ENCODE measurements around the gene MTHFD1. TPM values are rescaled to one million over a fixed set of nuclear protein-coding genes. Genes with fewer than 3 reads are reported as not detected.

The MTHFD1 gene
- total RNA-seq, 1 experiment from 2014 or later: 32.6 TPM

DNA sequence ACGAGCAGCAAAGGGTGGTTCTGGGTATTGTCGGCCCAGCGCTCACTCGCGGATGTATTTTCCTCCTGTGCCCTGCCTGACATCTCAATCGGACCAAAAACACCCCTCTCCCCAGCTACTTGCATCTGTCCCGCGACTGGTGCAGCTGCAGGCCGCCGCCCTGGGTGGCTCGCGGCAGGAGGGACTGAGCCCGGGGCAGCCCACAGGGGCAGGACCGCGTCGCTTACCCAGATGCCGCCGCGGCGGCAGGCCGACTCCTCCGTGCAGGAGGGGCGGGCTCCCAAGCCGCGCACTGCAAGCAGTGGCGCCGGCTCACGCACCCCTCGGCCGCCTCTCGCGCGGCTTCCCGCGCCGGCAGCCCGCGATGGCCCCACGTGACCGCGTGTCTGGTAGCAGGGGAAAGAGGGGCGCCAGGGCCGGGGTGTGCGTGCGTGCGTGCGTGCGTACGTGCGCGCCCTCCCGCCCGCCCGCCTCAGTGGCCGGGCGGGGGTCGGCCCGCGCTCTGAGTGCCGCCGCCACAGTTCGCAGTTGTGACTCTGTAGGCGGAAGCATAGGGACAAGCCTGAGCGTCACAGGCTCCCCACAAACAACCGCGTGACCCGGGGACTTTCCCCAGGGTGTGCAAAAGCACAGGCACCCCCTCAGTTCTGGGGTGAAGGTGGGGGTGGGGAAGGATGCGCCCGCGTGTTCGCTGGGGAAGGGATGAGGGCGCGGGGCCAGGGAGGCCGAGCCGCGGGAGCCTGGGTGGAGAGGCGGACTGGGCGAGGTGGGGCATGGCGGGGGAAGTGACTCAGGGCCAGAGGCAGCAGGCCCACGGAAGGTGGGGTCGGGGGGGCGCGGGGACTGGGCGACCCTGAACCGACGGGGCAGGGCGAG, 115.5 kb downstream of the MTHFD1 start, which contains the start of gene ZBTB25:
TSS of gene ZBTB25 (minus strand) at position 405 of the 876 bp plus-strand sequence. CDS start 13,305 bp downstream, outside the sequence.
- DNase-seq (ENCODE audit: low read depth, low spot score): peak; percentile 88
- in situ Hi-C loops (cut with HindIII; ENCODE audit: low pct_unique_long_range_greater_than_20kb, low sequenced_read_pairs): no loop called here

DNA sequence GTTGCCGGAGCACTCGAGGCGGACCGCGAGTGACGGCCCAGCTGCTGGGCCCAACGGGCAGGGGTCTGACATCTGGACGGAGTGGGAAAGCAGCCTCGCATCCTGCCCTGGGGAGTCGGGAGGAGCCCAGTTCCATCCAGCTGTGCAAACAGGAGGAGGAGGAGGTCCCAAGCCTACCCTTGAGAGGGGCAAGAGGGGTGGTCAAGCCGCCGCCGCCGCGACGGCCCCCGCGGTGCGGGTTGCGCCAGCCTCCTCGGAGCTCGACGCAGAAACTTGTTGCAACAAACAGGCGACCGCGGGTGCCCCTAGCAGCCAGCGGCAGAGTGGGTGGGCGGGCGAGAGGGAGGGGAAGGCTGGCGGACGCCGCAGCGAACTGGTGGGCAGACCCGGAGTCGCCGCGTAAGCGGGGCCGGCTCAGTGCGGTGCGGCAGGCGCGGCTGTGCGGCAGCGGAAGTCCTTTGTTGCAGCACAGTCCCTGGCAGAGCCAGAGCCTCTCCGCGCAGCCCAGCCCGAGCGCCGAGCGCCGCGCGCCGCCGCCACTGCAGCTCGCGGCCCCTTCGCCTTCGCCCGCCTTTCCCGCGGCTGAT, 116.2 kb downstream of the MTHFD1 start, which contains the start of gene ZBTB1:
TSS of gene ZBTB1 (plus strand) at position 461 of the 587 bp plus-strand sequence. CDS start 16,735 bp downstream, outside the sequence.
- in situ Hi-C loops (cut with HindIII; ENCODE audit: low pct_unique_long_range_greater_than_20kb, low sequenced_read_pairs): no loop called here
- peak; percentile 74 for DNase-seq (ENCODE audit: low read depth, low spot score)

DNA sequence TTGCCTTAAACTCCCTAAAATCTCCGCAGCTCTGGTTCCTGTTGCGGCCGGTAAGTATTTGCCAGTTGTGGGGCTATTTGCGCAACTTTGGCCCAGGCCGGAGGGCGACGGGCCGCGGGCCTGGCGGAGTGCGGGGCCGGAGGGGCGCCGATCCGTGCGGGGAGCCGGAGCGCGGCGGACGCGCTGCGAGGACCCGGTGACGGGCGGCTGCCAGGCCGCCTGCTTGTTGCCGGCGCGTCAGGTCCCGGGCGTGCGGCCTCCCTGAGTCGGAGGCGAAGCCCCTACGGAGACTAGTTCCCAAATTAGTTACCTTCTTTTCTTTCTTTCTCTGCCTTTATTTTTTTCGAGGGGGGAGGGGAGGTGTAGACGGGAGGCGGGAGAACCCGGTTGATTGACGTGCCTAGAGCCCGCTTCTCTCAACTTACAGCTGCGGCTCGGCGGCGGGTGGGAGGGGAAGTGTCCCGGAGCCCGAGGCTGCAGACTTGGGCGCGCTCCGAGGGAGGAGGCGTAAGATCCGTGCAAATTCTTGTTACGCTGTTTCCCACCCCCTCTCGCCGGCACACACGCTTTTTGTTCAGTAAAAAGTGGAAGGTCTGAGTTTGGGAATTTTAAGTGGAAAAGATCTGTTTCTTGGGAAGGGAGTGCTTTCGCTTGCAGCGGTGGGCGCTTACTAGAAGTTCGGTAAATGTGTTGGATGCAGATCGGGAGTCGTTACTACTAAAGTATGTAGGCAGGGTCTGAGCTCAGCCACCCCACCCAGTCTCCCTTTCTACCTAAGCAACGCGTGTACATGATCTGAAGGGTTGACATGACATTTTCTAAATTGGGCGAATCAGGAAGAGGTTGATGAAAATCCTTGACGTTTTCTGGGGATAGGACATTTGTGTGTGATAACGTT, 117.0 kb downstream of the MTHFD1 start:
- in situ Hi-C loops (cut with HindIII; ENCODE audit: low pct_unique_long_range_greater_than_20kb, low sequenced_read_pairs): no loop called here
- peak; percentile 88 for DNase-seq (ENCODE audit: low read depth, low spot score)

DNA sequence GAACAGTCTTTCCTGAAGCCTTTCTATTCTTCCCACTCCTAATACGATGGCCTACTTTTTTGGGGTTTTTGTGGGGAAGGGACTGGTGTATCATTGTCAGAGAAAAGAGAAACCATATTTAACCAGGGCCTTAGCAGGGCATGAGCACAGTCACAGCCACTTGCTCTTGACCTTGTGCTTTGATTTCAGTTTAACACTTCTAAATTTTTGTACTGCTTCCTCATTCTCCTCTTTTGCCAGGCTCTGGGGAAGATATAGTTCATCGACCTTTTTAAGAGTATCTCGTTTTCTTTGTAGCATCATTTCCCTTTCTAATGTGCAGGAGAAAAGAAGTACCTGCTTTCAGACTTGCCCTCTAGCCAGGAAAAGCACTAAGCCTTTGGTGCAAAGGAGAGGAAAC, 118.6 kb downstream of the MTHFD1 start:
- in situ Hi-C loops (cut with HindIII; ENCODE audit: low pct_unique_long_range_greater_than_20kb, low sequenced_read_pairs): no loop called here
- no peak for DNase-seq (ENCODE audit: low read depth, low spot score)

DNA sequence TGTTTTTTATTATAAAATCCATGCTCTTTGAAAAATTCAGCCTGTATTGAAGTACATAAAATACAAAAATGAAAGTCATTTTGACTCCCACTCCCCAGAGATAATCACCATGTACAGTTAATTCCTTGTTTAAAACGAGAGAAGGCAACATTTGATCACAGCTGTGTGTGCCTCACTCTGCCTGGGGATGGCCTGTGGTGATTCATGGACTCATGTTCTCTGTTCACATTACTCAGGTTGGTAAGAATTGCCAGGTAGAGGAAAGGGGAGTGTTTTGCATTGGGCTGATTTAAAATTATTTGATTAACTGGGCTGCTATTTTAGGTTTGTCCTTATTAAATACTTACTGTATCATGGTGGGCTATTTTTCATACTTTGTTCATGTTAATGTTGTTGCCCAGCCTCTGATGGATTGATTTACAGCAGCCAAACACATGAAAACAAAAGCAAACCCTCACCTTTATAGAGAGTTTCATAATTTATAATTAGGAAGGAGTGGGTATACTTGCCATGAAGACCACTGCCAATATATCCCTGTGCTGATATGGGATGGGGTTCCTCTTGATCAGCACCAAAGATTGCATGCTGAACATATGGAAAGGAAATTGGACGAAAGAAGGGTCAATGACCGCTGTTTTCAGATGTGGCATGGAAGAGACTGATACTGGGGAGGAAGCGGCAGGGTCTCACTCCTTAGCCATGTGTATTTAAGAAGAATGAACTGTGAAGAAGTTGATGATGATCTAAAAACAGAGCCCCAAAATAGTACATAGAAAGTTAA, 119.4 kb downstream of the MTHFD1 start:
- in situ Hi-C loops (cut with HindIII; ENCODE audit: low pct_unique_long_range_greater_than_20kb, low sequenced_read_pairs): no loop called here
- no peak for DNase-seq (ENCODE audit: low read depth, low spot score)

DNA sequence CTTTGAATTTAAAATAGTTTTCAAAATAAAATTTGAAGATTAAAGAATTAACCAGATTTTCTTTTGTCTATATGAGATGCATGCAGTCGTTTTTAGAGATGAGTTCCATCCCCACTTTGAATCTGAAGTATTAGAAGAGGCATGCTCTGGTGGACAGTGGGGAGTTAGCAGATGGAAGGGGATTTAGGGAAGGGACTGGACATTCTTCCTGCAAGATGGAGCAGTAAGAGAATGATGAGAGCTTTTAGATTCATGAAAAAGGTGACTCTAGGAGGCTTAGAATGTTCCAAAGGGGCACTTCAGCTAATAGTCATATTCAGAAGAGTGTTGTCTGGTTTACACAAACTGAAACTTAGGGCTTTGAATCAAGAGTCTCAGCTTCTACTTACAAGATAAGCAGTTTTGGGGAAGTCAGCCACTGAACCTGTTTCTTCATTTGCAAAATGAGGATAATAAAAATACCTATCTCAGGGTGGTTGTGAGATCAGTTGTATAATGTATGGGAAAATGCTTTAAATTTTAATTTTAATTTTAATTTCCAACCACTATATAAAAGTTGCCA, 120.1 kb downstream of the MTHFD1 start:
- in situ Hi-C loops (cut with HindIII; ENCODE audit: low pct_unique_long_range_greater_than_20kb, low sequenced_read_pairs): no loop called here

DNA sequence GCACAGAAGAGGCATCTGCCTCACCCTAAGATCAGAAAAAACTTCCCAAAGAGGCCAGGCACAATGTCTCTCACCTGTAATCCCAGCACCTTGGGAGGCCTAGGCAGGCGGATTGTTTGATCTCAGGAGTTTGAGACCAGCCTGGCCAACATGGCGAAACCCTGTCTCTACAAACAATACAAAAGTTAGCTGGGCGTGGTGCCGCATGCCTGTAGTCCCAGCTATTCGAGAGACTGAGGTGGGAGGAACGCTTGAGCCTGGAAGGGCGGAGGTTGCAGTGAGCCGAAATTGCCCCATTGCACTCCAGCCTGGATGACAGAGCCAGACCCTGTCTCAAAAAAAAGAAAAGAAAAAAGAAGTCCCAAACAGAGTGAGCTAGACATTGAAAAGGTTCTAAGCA, 120.9 kb downstream of the MTHFD1 start:
- in situ Hi-C loops (cut with HindIII; ENCODE audit: low pct_unique_long_range_greater_than_20kb, low sequenced_read_pairs): no loop called here
- DNase-seq (ENCODE audit: low read depth, low spot score): no peak

More for the DNA sequence above, 120.1 kb downstream of the MTHFD1 start:
- DNase-seq (ENCODE audit: low read depth, low spot score): no peak

Small RNA genes lying within 50 kb of the gene (small RNA-seq; reads per million reads assigned to genes)
- 0 reads per million in 2 experiments for gene AL161756.2

Other genes starting within 250 kb of the MTHFD1 start
- 0.03 and 0.11 TPM in 2 replicates for gene ESR2, start 94.0 kb upstream of the MTHFD1 start, total RNA-seq (2014; rRNA removed; shearing (Covaris generic))
- gene AKAP5, start 77.1 kb downstream of the MTHFD1 start, total RNA-seq (2014; rRNA removed; shearing (Covaris generic)): 0.13 and 0.16 TPM in 2 replicates
- gene ZBTB25, start 115.5 kb downstream of the MTHFD1 start, total RNA-seq (2014; rRNA removed; shearing (Covaris generic)): 7.7 and 10.0 TPM in 2 replicates
- gene ZBTB1, start 116.4 kb downstream of the MTHFD1 start, total RNA-seq (2014; rRNA removed; shearing (Covaris generic)): 28.1 and 34.7 TPM in 2 replicates
- gene HSPA2, start 152.4 kb downstream of the MTHFD1 start, total RNA-seq (2014; rRNA removed; shearing (Covaris generic)): 20.8 and 21.1 TPM in 2 replicates
- gene PPP1R36, start 161.6 kb downstream of the MTHFD1 start, total RNA-seq (2014; rRNA removed; shearing (Covaris generic)): not detected in 2 replicates